ENCODE measurements around the gene AGFG1.
"Not testable (repeated sequence)": the region's sequence is repeated elsewhere in the genome, so short reads cannot be mapped to it uniquely, and the experiment has no call there.

Gene AGFG1

GRCh38 chr2:227503433-227504406, 31.8 kb downstream of the AGFG1 start:
- no peak for DNase-seq

- DNase-seq, result no peak
Observed at GRCh38 chr2:227504700-227505099, 32.7 kb downstream of the AGFG1 start.

DNA sequence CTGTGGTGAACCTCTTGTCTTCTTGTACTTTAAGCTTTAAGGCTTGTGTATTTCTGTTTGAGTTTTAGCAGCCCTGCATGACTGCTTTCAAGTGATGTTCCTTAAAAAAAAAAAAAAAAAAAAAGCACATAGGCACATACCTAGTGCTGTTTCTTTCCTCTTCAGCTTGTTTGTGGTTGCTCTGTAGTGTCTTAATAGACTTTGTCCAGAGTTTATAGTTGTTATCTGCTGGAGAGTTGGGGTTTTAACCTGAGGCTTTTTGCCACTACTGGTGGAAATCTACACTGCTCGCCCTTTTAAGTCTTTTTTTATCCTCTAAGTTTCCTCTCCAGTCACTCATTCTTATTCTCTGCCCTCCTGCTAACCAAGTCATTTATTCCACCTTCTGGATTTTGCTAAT, 34.5 kb downstream of the AGFG1 start:
- DNase-seq, result no peak

GRCh38 chr2:227507963-227508362, 36.0 kb downstream of the AGFG1 start:
- DNase-seq, result no peak

- DNase-seq, result no peak
Observed at GRCh38 chr2:227509076-227509475, 37.1 kb downstream of the AGFG1 start.

GRCh38 chr2:227509824-227510619, 38.1 kb downstream of the AGFG1 start:
- no peak for DNase-seq

GRCh38 chr2:227510620-227510958, 38.6 kb downstream of the AGFG1 start:
- DNase-seq, result no peak

DNA sequence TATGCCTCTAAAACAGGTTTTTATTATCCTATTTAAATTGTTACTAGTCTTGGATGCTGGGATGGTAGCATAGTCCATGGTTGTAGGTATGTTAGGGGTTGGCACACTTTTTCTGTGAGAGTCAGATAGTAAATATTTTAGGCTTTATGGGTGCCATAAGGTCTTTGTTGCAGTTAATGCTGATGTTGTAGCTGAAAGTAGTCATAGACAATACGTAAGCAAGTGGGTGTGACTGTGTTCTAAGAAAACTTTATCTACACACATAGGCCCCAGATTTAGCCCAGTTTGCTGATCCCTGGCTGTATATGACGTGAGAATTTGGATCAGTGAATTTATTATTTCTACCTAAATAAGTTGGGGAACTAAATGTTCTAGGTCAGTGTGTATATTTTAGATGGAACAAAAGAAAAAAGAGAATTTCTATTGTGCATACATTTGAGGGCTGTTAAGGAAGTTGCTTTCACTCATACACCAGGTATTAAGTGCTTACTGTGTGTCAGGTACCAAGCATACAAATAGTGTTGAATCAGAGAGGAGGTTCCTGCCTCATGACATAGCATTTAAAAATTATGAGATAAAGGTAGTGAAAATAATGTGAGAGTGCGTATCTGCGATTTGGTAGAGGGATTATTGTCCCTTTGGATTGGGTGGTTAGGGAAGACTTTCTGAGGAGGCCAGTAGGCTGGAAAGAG, 39.4 kb downstream of the AGFG1 start:
- DNase-seq, result no peak

DNA sequence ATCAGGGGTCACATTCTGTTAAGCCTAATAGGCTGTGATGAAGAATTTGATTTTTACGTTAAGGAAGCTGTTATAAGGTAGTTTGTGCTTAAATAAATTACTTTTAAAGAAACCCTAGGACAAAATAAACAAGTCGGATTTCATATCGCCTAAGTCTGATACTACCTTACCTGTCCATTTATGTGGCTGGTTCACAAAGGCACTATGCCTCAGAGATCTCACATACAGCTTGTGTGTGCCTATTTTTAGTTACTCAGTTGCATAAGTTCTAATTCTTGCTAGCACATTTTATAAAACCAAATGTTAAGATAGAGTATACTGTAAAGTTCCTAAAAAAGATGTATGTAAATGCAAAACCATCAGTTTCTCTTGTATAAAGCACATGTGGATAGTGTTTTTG, 40.0 kb downstream of the AGFG1 start:
- DNase-seq, result no peak

- DNase-seq, result no peak
Observed at GRCh38 chr2:227513113-227513512, 41.2 kb downstream of the AGFG1 start.

DNA sequence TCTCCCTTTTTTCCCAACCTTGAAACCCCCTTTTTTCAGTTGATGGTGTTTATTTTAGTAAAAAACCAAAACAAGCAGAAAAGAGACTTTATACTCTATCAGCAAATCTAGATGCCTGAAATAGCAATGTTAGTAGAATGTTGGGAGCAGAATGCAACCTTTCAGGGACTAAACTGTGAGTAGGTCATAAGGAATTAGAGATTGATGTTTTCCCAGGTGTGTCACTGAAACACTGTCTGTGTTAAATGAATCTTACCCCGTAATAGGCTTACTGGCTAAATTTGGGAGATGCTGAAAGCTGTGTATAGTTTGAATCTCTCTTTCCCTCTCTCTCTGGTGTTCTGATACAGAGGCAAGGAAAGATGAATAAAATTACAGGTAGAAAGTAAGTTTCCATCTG, 43.8 kb downstream of the AGFG1 start:
- DNase-seq, result no peak

- DNase-seq, result no peak
Observed at GRCh38 chr2:227517724-227518123, 45.8 kb downstream of the AGFG1 start.

GRCh38 chr2:227518278-227518865, 46.4 kb downstream of the AGFG1 start:
- not testable (repeated sequence) for DNase-seq

GRCh38 chr2:227521178-227521577, 49.2 kb downstream of the AGFG1 start:
- not testable (repeated sequence) for DNase-seq

DNA sequence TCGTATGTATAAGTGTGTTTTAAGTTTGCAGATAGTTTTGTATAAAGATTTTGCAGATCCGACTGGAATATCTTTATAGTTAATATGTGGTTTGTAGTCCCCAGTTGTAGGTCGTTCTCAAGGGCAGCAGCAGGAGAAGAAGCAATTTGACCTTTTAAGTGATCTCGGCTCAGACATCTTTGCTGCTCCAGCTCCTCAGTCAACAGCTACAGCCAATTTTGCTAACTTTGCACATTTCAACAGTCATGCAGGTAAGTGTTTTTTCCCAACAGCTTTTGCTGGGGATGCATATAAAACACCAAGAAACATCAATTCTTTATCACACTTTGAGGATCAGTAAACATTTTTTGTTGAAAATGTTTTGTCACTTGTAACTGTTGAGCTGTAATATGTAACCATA, 52.7 kb downstream of the AGFG1 start:
- DNase-seq, result no peak

GRCh38 chr2:227527351-227527750, 55.4 kb downstream of the AGFG1 start:
- no peak for DNase-seq

GRCh38 chr2:227528803-227529202, 56.8 kb downstream of the AGFG1 start:
- no peak for DNase-seq

DNA sequence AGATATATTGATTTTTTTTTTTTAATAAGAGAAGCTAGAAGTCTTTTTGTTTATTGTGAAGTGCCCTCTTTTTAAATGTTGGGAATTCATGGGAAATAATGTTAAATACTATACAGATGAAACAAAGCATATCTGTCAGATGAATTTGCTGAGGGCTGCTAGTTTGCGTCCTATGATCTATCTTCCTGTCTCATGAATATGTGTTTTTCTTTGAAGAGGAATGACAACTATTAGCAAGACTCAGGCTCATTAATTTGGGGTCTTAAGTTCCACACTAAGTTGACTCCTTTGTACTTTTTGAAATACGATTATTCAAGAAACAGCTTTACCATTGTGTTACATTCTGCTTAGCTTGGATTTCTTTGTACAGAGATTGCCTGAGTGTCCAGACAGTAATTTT, 57.9 kb downstream of the AGFG1 start:
- no peak for DNase-seq

DNA sequence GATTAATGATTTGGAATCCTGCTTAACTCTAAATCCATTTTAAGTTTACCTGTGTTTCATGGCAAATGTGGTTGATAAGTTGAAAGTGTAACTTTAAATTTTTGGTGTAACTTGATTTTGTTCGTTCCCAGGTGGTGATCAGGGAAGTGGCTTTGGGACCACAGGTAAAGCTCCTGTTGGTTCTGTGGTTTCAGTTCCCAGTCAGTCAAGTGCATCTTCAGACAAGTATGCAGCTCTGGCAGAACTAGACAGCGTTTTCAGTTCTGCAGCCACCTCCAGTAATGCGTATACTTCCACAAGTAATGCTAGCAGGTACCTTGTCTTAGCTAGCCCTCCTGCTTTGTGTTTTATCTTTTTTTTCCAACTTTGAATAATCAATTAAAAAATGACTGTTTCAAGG, 62.8 kb downstream of the AGFG1 start:
- DNase-seq, result no peak

DNA sequence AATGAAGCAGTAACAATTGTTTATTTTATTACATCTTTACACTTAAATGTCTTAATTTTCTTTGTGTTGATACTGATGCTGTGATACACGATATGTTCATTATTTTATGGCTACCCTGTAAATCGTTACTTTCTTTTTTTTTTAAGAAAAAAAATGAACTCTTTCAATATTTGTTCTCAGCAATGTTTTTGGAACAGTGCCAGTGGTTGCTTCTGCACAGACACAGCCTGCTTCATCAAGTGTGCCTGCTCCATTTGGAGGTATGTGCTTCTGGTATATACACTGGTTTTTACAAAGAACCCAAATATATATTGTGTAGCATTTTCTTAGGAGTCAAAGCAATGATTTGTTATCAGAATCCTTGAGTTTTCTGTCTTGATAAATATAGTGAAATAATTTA, 64.5 kb downstream of the AGFG1 start:
- no peak for DNase-seq

DNA sequence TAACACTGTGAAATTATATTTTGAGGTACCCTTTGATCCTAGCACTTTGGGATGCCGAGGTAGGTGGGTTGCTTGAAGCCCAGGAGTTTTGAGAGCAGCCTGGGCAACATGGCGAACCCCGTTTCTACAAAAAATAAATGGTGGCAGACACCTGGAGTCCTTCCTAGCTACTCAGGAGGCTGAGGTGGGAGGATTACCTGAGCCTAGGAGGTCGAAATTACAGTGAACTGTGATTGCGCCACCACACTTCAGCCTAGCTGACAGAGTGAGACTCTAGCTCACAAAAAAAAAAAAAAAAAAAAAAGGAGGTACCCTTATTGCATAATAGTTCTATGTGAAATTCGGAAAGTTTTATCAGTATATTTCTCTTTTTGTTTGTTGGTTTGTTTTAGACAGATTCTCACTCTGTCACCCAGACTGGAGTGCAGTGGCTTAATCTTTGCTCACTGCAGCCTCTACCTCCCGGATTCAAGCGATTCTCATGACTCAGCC, 67.6 kb downstream of the AGFG1 start:
- DNase-seq, result no peak

- DNase-seq, result not testable (repeated sequence)
Observed at GRCh38 chr2:227540352-227540751, 68.4 kb downstream of the AGFG1 start.

- no peak for DNase-seq
Observed at GRCh38 chr2:227545990-227546389, 74.0 kb downstream of the AGFG1 start.
